ENCODE measurements around the gene HBE1.

Gene HBE1

GRCh38 chr11:5290106-5290505 lies 20.4 kb upstream of the HBE1 start:
- TF ChIP-seq CTCF (conservative IDR thresholded peaks at IDR 0.05; ENCODE audit: low read depth, low read length), result no peak
- no peak for DNase-seq (ENCODE audit: low read depth)
- no peak overlapping the region for H3K4me3 ChIP-seq (ENCODE audit: low read depth, low read length)

GRCh38 chr11:5289696-5290095 lies 20.0 kb upstream of the HBE1 start:
- DNase-seq (ENCODE audit: low read depth), result no peak
- H3K4me3 ChIP-seq (ENCODE audit: low read depth, low read length), result no peak overlapping the region
- no peak for TF ChIP-seq CTCF (conservative IDR thresholded peaks at IDR 0.05; ENCODE audit: low read depth, low read length)

- no peak for TF ChIP-seq CTCF (conservative IDR thresholded peaks at IDR 0.05; ENCODE audit: low read depth, low read length)
- no peak overlapping the region for H3K4me3 ChIP-seq (ENCODE audit: low read depth, low read length)
Measured at GRCh38 chr11:5288906-5289550, 19.3 kb upstream of the HBE1 start.

GRCh38 chr11:5288108-5288905 lies 18.6 kb upstream of the HBE1 start:
- peak; percentile 28 for DNase-seq (ENCODE audit: low read depth)
- H3K4me3 ChIP-seq (ENCODE audit: low read depth, low read length), result no peak overlapping the region
- TF ChIP-seq CTCF (conservative IDR thresholded peaks at IDR 0.05; ENCODE audit: low read depth, low read length), result no peak

More at GRCh38 chr11:5288906-5289550, 19.3 kb upstream of the HBE1 start:
- no peak for DNase-seq (ENCODE audit: low read depth)

- DNase-seq (ENCODE audit: low read depth), result no peak
- no peak for TF ChIP-seq CTCF (conservative IDR thresholded peaks at IDR 0.05; ENCODE audit: low read depth, low read length)
- H3K4me3 ChIP-seq (ENCODE audit: low read depth, low read length), result no peak overlapping the region
Measured at GRCh38 chr11:5286901-5287300, 17.2 kb upstream of the HBE1 start.

- no peak for DNase-seq (ENCODE audit: low read depth)
- H3K4me3 ChIP-seq (ENCODE audit: low read depth, low read length), result no peak overlapping the region
- no peak for TF ChIP-seq CTCF (conservative IDR thresholded peaks at IDR 0.05; ENCODE audit: low read depth, low read length)
Measured at GRCh38 chr11:5286351-5286750, 16.6 kb upstream of the HBE1 start.
